Activated naive CD4-positive, alpha-beta T cell treated with anti-CD3 and anti-CD28 coated beads, Interleukin-2, amount 10 ng/mL, durations not matched to agents 7 days and 5 days (primary cell): ENCODE results near the gene COPS8.

Experiments
- CTCF ChIA-PET: fragments of 350-600 bp; sonication (Branson Sonifier 250); formaldehyde crosslinking; loops from one replicate; lab custom pipeline; 2021; ENCODE audit warnings: antibody characterized with exemption; lab: Charles Lee
- DNase-seq: peaks from one replicate; pipeline ENCODE4 v3.0.0-alpha.2; 2020
- H3K27ac Mint-ChIP-seq: one replicate; pipeline ENCODE4 v1.8.0; 2021; ENCODE audit warnings: mild to moderate bottlenecking, moderate library complexity, mixed read lengths
- H3K27me3 Mint-ChIP-seq: one replicate; pipeline ENCODE4 v1.8.0; 2021; ENCODE audit warnings: mild to moderate bottlenecking, mixed read lengths
- H3K36me3 Mint-ChIP-seq: one replicate; pipeline ENCODE4 v1.8.0; 2021; ENCODE audit warnings: mixed read lengths
- H3K4me1 Mint-ChIP-seq: one replicate; pipeline ENCODE4 v1.8.0; 2021; ENCODE audit warnings: mixed read lengths
- H3K4me3 Mint-ChIP-seq: one replicate; pipeline ENCODE4 v1.8.0; 2021; ENCODE audit warnings: mild to moderate bottlenecking, moderate library complexity, mixed read lengths
- H3K9me3 Mint-ChIP-seq: one replicate; pipeline ENCODE4 v1.8.0; 2021; ENCODE audit warnings: mixed read lengths

Gene COPS8

GRCh38 chr2:237101118-237101979 is 15.7 kb downstream of the COPS8 start:
- Mint-ChIP-seq H3K4me3 (no peak overlapping the region), H3K36me3 (peaks cover 16% of the 10 kb centered on the region), H3K27ac (no peak overlapping the region)

GRCh38 chr2:237102428-237102827 is 16.7 kb downstream of the COPS8 start:
- no peaks in the 10 kb centered on the region for H3K4me1 Mint-ChIP-seq
- H3K27ac Mint-ChIP-seq = no peak overlapping the region
- CTCF ChIA-PET = no interaction called here
- H3K27me3 Mint-ChIP-seq = no peaks in the 10 kb centered on the region
- H3K4me3 Mint-ChIP-seq = no peak overlapping the region
- peaks cover 14% of the 10 kb centered on the region for H3K36me3 Mint-ChIP-seq
- no peaks in the 10 kb centered on the region for H3K9me3 Mint-ChIP-seq
- DNase-seq = no peak

More at GRCh38 chr2:237101118-237101979, 15.7 kb downstream of the COPS8 start:
- Mint-ChIP-seq H3K27me3 (no peaks in the 10 kb centered on the region), H3K4me1 (no peaks in the 10 kb centered on the region), H3K9me3 (no peaks in the 10 kb centered on the region)
- no peak for DNase-seq
- CTCF ChIA-PET = no interaction called here

GRCh38 chr2:237109421-237109934 is 23.8 kb downstream of the COPS8 start:
- CTCF ChIA-PET = no interaction called here
- Mint-ChIP-seq H3K36me3 (no peaks in the 10 kb centered on the region), H3K4me3 (no peak overlapping the region), H3K27ac (no peak overlapping the region), H3K4me1 (no peaks in the 10 kb centered on the region), H3K9me3 (no peaks in the 10 kb centered on the region), H3K27me3 (no peaks in the 10 kb centered on the region)
- no peak for DNase-seq

GRCh38 chr2:237113026-237113795 is 27.5 kb downstream of the COPS8 start:
- no peaks in the 10 kb centered on the region for H3K27me3 Mint-ChIP-seq
- no peak overlapping the region for H3K4me3 Mint-ChIP-seq
- DNase-seq = no peak
- no peak overlapping the region for H3K27ac Mint-ChIP-seq
- CTCF ChIA-PET = no interaction called here
- no peaks in the 10 kb centered on the region for H3K36me3 Mint-ChIP-seq
- no peaks in the 10 kb centered on the region for H3K4me1 Mint-ChIP-seq
- no peaks in the 10 kb centered on the region for H3K9me3 Mint-ChIP-seq

GRCh38 chr2:237115870-237116269 is 30.2 kb downstream of the COPS8 start:
- Mint-ChIP-seq H3K9me3 (no peaks in the 10 kb centered on the region), H3K27ac (no peak overlapping the region), H3K27me3 (no peaks in the 10 kb centered on the region), H3K4me1 (no peaks in the 10 kb centered on the region), H3K4me3 (no peak overlapping the region), H3K36me3 (no peaks in the 10 kb centered on the region)
- CTCF ChIA-PET = no interaction called here
- DNase-seq = no peak

- Mint-ChIP-seq H3K27ac (no peak overlapping the region), H3K36me3 (no peaks in the 10 kb centered on the region), H3K4me1 (no peaks in the 10 kb centered on the region), H3K27me3 (no peaks in the 10 kb centered on the region), H3K9me3 (no peaks in the 10 kb centered on the region), H3K4me3 (no peak overlapping the region)
- no peak for DNase-seq
- CTCF ChIA-PET = interaction anchor here (0.9 kb wide), 1 partner anchor 171 kb away, joined by 3 read pairs; no protein-coding TSS in a partner anchor
Observed at GRCh38 chr2:237116431-237116830, 30.7 kb downstream of the COPS8 start.

GRCh38 chr2:237118025-237118424 is 32.3 kb downstream of the COPS8 start:
- H3K36me3 Mint-ChIP-seq = no peaks in the 10 kb centered on the region
- no peak overlapping the region for H3K4me3 Mint-ChIP-seq
- H3K27ac Mint-ChIP-seq = no peak overlapping the region
- H3K4me1 Mint-ChIP-seq = no peaks in the 10 kb centered on the region
- no peaks in the 10 kb centered on the region for H3K9me3 Mint-ChIP-seq
- CTCF ChIA-PET = interaction anchor here (0.8 kb wide), 1 partner anchor 15 kb away, joined by 3 read pairs; no protein-coding TSS in a partner anchor
- DNase-seq = no peak
- H3K27me3 Mint-ChIP-seq = no peaks in the 10 kb centered on the region

- H3K4me1 Mint-ChIP-seq = no peaks in the 10 kb centered on the region
- DNase-seq = no peak
- no peaks in the 10 kb centered on the region for H3K36me3 Mint-ChIP-seq
- CTCF ChIA-PET = no interaction called here
- no peaks in the 10 kb centered on the region for H3K9me3 Mint-ChIP-seq
- H3K4me3 Mint-ChIP-seq = no peak overlapping the region
- H3K27me3 Mint-ChIP-seq = no peaks in the 10 kb centered on the region
- H3K27ac Mint-ChIP-seq = no peak overlapping the region
Observed at GRCh38 chr2:237118561-237119155, 33.0 kb downstream of the COPS8 start.

- CTCF ChIA-PET = interaction anchor here (0.8 to 2.3 kb wide), 2 partner anchors 9 to 392 kb away, joined by 3 to 8 read pairs; no protein-coding TSS in a partner anchor
- H3K4me3 Mint-ChIP-seq = no peak overlapping the region
- H3K27ac Mint-ChIP-seq = no peak overlapping the region
- H3K4me1 Mint-ChIP-seq = no peaks in the 10 kb centered on the region
- no peaks in the 10 kb centered on the region for H3K9me3 Mint-ChIP-seq
- H3K36me3 Mint-ChIP-seq = no peaks in the 10 kb centered on the region
- no peak for DNase-seq
- no peaks in the 10 kb centered on the region for H3K27me3 Mint-ChIP-seq
Observed at GRCh38 chr2:237120916-237121315, 35.2 kb downstream of the COPS8 start.

GRCh38 chr2:237121321-237121720 is 35.6 kb downstream of the COPS8 start:
- CTCF ChIA-PET = interaction anchor here (1.0 to 2.3 kb wide), 3 partner anchors 13 to 452 kb away, joined by 3 to 8 read pairs (median 7); no protein-coding TSS in a partner anchor
- DNase-seq = no peak
- Mint-ChIP-seq H3K27ac (no peak overlapping the region), H3K4me3 (no peak overlapping the region), H3K36me3 (no peaks in the 10 kb centered on the region), H3K27me3 (no peaks in the 10 kb centered on the region), H3K9me3 (no peaks in the 10 kb centered on the region), H3K4me1 (no peaks in the 10 kb centered on the region)

- Mint-ChIP-seq H3K4me3 (no peak overlapping the region), H3K27ac (peak overlapping the region; percentile 25), H3K9me3 (no peaks in the 10 kb centered on the region), H3K36me3 (no peaks in the 10 kb centered on the region), H3K4me1 (no peaks in the 10 kb centered on the region), H3K27me3 (no peaks in the 10 kb centered on the region)
- DNase-seq = peak; percentile 55
- CTCF ChIA-PET = interaction anchor here (0.6 to 2.3 kb wide), 7 partner anchors 11 to 451 kb away, joined by 3 to 8 read pairs (median 4); no protein-coding TSS in a partner anchor
Observed at GRCh38 chr2:237122214-237122666, 36.6 kb downstream of the COPS8 start.

- no peak for DNase-seq
- H3K27ac Mint-ChIP-seq = no peak overlapping the region
- H3K36me3 Mint-ChIP-seq = no peaks in the 10 kb centered on the region
- no peak overlapping the region for H3K4me3 Mint-ChIP-seq
- no peaks in the 10 kb centered on the region for H3K9me3 Mint-ChIP-seq
- CTCF ChIA-PET = interaction anchor here (1.1 kb wide), 1 partner anchor 447 kb away, joined by 3 read pairs; no protein-coding TSS in a partner anchor
- H3K27me3 Mint-ChIP-seq = no peaks in the 10 kb centered on the region
- no peaks in the 10 kb centered on the region for H3K4me1 Mint-ChIP-seq
Observed at GRCh38 chr2:237124820-237125219, 39.1 kb downstream of the COPS8 start.

- Mint-ChIP-seq H3K9me3 (no peaks in the 10 kb centered on the region), H3K27ac (no peak overlapping the region), H3K4me1 (no peaks in the 10 kb centered on the region), H3K36me3 (no peaks in the 10 kb centered on the region), H3K27me3 (no peaks in the 10 kb centered on the region), H3K4me3 (no peak overlapping the region)
- no peak for DNase-seq
- CTCF ChIA-PET = interaction anchor here (0.7 kb wide), 1 partner anchor 9 kb away, joined by 3 read pairs; no protein-coding TSS in a partner anchor
Observed at GRCh38 chr2:237125967-237126366, 40.3 kb downstream of the COPS8 start.
